ENCODE measurements around the gene ATP5F1D. TPM values are rescaled to one million over a fixed set of nuclear protein-coding genes. Genes with fewer than 3 reads are reported as not detected.

The ATP5F1D gene
- total and polyA plus RNA-seq, 12 donors, result 15.6 to 1,534 (median 229) TPM

DNA sequence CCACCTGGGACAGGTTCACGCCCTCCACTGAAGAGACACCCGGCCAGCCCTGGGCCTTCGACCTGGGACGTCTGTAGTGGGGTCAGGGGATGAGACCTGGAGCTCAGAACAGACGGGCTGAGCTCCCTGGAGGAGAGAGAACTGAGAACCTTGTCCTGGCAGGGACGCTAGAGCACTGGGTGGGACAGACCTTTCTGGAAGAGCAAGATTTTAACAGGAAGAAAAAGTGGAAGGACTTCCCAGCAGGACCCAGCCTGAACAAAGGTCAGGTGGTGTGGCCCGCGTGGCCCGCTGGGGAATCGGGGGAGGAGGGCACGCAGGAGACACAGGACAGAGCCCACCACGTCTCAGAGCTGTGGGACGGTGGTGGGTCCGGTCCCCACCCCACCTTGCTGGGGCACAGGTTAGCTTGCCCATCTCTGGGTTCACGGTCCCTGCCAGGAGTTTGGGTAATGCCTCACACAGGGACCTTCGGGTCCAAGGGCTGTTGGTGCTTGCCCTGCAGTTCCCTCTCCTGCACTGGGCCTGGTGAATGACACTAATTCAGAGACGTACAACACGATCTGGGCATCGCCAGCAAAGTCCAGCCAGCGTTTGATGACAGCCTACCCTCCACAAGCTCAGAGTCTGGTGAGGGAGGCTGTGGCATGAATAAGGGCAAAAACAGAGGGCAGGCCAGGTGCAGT, 42.9 kb downstream of the ATP5F1D start:
- Histone ChIP-seq H3K4me3 (no peak overlapping the region), H3K27me3 (peaks cover 51% of the 10 kb centered on the region), H3K4me1 (replicated peaks in 1 of 2) (peaks cover 0 to 5% of the 10 kb centered on the region in 2 donors), H3K9me3 (replicated peaks in 1 of 3) (no peaks in the 10 kb centered on the region), H3K27ac (no peak overlapping the region), H3K36me3 (replicated peaks in 1 of 2) (peaks cover 0 to under 1% of the 10 kb centered on the region in 2 donors)
- TF ChIP-seq POLR2A (IDR thresholded peaks at IDR 0.05), result no peak
- no peak for TF ChIP-seq CTCF (IDR thresholded peaks at IDR 0.05)
- DNase-seq, result no peak
- intact Hi-C loops (cut with DNase I), result loop anchor here (10.0 kb wide), 2 partner anchors 100 to 230 kb away; partner anchors contain the start of genes ADAMTSL5 (in 1 of the 2) and NDUFS7 (in 1 of the 2)
- WGBS, 4 donors, result 76 to 79% (median 78%) methylated on average over 19 to 20 of the region's 20 CpGs

DNA sequence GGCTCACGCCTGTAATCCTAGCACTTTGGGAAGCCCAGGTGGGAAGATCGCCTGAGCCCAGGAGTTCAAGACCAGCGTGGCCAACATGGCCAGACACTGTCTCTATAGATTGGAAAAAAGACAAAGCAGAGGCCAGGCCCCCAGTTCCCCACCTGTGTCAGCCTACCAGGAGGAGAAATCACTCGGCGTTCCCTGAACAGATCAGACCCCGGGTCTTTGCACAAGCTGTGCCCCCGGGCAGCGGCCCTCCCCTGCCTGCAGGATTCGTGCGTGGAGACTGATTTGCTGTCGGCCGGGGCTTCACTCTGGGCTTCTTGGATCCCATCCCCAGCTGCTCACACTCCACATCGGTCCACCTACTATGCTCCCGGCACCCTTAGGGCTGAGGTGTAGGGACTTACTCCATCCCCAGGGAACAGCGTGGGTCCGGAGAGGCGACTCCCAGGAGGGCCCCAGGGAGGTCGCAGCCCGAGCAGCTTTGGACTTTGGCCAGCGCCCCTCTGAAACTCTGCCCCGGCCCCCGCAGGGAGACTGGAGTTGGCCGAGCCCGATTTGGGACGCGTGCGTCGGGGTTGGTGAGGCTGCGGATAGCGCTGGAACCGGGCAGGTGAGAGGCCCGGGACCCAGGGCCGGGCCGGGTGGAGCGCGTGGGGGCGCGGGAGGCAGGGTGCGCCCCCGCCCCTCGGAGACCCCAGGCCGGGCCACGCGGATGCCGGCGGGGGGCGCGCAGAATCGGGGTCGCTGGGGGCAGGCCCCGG, 43.6 kb downstream of the ATP5F1D start:
- peaks cover 0 to 5% of the 10 kb centered on the region in 2 donors for H3K4me1 ChIP-seq (replicated peaks in 1 of 2)
- H3K4me3 ChIP-seq, result no peak overlapping the region
- no peaks in the 10 kb centered on the region for H3K9me3 ChIP-seq (replicated peaks in 1 of 3)
- intact Hi-C loops (cut with DNase I), result loop anchor here (10.0 kb wide), 2 partner anchors 100 to 230 kb away; partner anchors contain the start of genes ADAMTSL5 (in 1 of the 2) and NDUFS7 (in 1 of the 2)
- TF ChIP-seq POLR2A (IDR thresholded peaks at IDR 0.05) (no peak), CTCF (IDR thresholded peaks at IDR 0.05) (no peak)
- H3K27ac ChIP-seq, result no peak overlapping the region
- no peak for DNase-seq
- H3K36me3 ChIP-seq (replicated peaks in 1 of 2), result no peaks in the 10 kb centered on the region
- peaks cover 51% of the 10 kb centered on the region for H3K27me3 ChIP-seq
- WGBS, 4 donors, result 27 to 93% (median 49%) methylated on average over 3 to 51 of the region's 51 CpGs

DNA sequence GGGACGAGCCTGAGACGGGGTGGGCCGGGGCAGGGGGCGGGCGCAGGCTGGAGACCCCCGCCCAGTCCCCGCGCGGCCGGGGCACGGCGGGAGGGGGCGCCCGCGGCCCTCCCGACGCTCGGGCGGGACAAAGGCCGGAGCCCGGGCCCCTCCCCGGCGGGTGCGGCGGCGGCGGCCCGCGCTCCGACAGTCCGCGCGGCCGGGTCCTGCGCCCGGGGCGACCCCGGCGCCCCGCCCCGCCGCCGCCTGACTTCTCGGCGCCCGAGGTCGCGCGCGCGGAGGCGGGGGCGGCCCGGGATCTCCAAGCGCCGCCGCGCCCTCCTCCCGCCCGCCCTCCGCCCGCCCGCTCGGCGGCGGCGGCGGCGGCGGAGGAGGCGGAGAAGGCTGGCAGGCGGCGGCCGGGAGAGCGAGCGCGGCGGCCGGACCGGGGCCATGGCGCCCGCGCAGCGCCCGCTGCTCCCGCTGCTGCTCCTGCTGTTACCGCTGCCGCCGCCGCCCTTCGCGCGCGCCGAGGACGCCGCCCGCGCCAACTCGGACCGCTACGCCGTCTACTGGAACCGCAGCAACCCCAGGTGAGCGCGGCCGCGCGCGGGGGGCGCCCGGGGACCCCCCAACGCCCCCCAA, 44.3 kb downstream of the ATP5F1D start, which contains the start of gene EFNA2:
Gene EFNA2 (plus strand): TSS at position 137 of the 624 bp plus-strand sequence. CDS start 296 bp downstream, at position 433.
- DNase-seq, result no peak
- Histone ChIP-seq H3K4me3 (no peak within 1 kb of the TSS), H3K36me3 (replicated peaks in 1 of 2) (no peaks in the 10 kb centered on the region), H3K4me1 (replicated peaks in 1 of 2) (peaks cover 0 to 5% of the 10 kb centered on the region in 2 donors), H3K9me3 (replicated peaks in 1 of 3) (no peaks in the 10 kb centered on the region), H3K27me3 (peaks cover 53% of the 10 kb centered on the region), H3K27ac (no peak within 1 kb of the TSS)
- WGBS, 4 donors, result 0 to 1% (median 0%) methylated on average over 6 to 93 of the region's 113 CpGs; no CpG with 5 or more reads in 1 of the 4 donors
- TF ChIP-seq POLR2A (IDR thresholded peaks at IDR 0.05) (no peak), CTCF (IDR thresholded peaks at IDR 0.05) (no peak)
- intact Hi-C loops (cut with DNase I), result loop anchor here (10.0 kb wide), 2 partner anchors 99 to 229 kb away; partner anchors contain the start of genes ADAMTSL5 (in 1 of the 2) and NDUFS7 (in 1 of the 2)

Data from adrenal gland (tissue), 12 donors.